Measurements from ENCODE around the gene PRR20G.

Gene PRR20G

DNA sequence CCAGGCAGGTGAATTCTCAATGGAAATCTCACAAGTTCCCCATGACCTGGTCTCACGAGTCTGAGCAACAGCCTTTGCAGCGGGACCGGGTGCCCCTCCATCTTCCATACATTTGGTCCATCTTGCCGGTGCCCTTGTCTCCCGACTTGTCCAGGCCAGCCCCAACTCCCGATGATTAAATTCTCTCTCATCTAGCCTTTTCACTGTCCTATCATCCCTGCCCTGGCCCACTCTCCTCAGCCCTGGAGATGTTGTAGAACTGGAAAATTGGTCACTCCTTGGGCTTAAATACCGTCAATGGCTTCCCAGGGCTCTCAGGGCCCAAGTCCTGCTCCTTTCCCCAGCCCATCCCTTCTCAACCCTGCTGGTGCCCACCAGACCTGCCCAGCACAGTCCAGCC, 34.4 kb downstream of the PRR20G start:
- ChIA-PET POLR2A (no interaction called here), CTCF (interaction anchor here (0.9 to 1.3 kb wide), 2 partner anchors 27 to 202 kb away, joined by 3 read pairs; no protein-coding TSS in a partner anchor)
- DNase-seq (ENCODE audit: extremely low spot score), result no peak
- TF ChIP-seq, protein P1, sequence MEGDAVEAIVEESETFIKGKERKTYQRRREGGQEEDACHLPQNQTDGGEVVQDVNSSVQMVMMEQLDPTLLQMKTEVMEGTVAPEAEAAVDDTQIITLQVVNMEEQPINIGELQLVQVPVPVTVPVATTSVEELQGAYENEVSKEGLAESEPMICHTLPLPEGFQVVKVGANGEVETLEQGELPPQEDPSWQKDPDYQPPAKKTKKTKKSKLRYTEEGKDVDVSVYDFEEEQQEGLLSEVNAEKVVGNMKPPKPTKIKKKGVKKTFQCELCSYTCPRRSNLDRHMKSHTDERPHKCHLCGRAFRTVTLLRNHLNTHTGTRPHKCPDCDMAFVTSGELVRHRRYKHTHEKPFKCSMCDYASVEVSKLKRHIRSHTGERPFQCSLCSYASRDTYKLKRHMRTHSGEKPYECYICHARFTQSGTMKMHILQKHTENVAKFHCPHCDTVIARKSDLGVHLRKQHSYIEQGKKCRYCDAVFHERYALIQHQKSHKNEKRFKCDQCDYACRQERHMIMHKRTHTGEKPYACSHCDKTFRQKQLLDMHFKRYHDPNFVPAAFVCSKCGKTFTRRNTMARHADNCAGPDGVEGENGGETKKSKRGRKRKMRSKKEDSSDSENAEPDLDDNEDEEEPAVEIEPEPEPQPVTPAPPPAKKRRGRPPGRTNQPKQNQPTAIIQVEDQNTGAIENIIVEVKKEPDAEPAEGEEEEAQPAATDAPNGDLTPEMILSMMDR (IDR thresholded peaks at IDR 0.05; ENCODE audit: control extremely low read depth, extremely low read depth, low read depth, missing control alignments), result no peak

DNA sequence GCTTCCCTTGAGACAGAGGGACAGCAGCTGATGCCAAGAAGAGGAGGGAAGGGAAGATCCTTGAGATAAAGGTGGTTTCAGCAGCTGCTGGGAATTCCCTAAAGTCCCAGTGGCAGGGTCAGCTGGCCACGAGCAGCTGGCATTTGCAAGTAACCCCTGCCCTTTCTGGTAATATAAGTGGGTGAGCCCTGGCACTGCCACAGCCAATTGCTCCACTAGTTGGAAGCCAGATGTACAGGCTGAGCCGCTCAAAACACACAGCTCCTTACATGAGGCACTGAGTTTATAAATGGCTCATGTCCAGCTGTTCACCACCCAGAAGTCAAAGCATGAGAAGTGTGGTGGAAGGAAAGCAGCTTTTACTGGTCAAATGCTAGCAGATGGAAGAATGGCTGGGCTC, 35.4 kb downstream of the PRR20G start:
- no peak for DNase-seq (ENCODE audit: extremely low spot score)
- TF ChIP-seq, protein P1 (IDR thresholded peaks at IDR 0.05; ENCODE audit: control extremely low read depth, extremely low read depth, low read depth, missing control alignments), result no peak
- ChIA-PET CTCF (interaction anchor here (1.1 kb wide), 1 partner anchor 29 kb away, joined by 3 read pairs; no protein-coding TSS in a partner anchor), POLR2A (no interaction called here)

DNA sequence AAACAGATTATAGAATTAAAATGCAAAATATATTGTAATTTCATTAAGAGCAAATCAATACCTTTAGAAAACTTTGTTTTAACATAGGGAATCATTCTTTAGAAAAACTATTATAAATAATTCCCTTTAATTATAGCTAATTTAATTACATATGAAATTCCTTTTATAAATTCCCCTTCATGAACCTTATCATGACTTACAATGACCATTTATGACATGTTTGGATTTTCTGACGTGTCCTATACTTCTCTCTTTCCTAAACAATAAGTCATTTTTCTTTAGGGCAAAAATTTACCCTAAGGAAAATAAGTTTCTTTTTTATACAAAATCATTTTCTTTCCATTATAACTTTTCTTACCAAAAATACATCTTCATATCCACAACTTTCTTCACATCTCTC, 37.8 kb downstream of the PRR20G start:
- no peak for DNase-seq (ENCODE audit: extremely low spot score)
- TF ChIP-seq, protein P1 (IDR thresholded peaks at IDR 0.05; ENCODE audit: control extremely low read depth, extremely low read depth, low read depth, missing control alignments), result no peak
- ChIA-PET POLR2A (no interaction called here), CTCF (no interaction called here)

DNA sequence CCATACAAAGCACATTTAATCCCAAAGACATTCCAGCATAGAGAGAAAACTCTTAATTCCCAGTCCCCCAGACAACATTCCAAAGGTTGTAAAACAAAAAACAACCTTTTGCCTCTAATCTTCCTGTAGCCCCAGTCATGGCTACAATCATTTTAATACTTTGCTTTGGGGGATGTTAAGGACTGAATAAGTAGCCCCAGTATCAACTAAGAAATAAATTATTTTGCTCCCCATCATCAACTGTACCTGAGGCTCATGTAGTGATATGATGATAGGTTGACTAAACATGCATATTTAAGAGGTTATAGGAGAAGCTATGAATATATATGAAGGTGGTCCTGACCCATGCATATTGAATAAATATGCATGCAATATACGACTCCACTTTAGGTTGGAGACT, 40.6 kb downstream of the PRR20G start:
- no peak for DNase-seq (ENCODE audit: extremely low spot score)
- TF ChIP-seq, protein P1 (IDR thresholded peaks at IDR 0.05; ENCODE audit: control extremely low read depth, extremely low read depth, low read depth, missing control alignments), result no peak
- ChIA-PET POLR2A (no interaction called here), CTCF (interaction anchor here (1.1 kb wide), 1 partner anchor 12 kb away, joined by 3 read pairs; no protein-coding TSS in a partner anchor)

DNA sequence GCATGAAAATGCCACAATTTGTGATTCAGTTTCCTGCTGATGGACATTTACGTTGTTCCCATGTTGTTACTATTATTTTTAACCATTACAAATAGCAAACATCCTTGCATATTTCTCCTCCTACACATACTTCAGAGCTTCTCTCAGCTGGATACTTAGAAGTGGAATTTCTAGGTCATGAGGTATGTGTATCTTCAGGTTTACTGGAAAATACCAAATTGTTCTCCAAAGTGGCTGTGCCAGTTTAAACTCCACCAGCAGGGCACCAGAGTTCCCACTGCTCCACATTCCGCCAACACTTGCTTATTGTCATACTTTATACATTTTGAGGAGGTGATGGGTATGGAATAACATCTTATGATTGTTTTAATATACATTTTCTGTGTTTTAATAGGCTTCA, 49.2 kb downstream of the PRR20G start:
- TF ChIP-seq, protein P1 (IDR thresholded peaks at IDR 0.05; ENCODE audit: control extremely low read depth, extremely low read depth, low read depth, missing control alignments), result no peak
- ChIA-PET CTCF (interaction anchor here (0.8 kb wide), 1 partner anchor 16 kb away, joined by 3 read pairs; no protein-coding TSS in a partner anchor), POLR2A (no interaction called here)
- no peak for DNase-seq (ENCODE audit: extremely low spot score)

DNA sequence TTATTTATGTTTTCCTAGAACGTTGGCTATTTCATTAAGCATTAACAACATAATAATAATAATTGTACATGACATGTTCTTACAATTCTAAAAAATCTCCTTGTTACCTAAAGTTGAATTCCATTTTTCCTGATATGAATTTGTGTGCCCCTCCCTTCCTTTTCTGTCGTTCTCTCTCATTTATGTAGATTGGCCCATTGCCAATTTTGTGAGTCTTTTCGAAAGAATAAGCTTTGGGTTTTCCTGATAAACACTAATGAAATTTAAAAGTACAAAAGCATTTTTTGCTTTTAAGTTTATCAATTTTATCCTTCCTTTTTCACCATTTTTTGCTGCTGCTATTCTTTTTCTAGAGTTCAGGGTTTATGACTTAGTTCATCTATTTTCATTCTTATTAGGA, 50.0 kb downstream of the PRR20G start:
- POLR2A ChIA-PET, result no interaction called here
- CTCF ChIA-PET, result interaction anchor here (0.8 kb wide), 1 partner anchor 17 kb away, joined by 3 read pairs; no protein-coding TSS in a partner anchor
- no peak for DNase-seq (ENCODE audit: extremely low spot score)
- TF ChIP-seq, protein P1 (IDR thresholded peaks at IDR 0.05; ENCODE audit: control extremely low read depth, extremely low read depth, low read depth, missing control alignments), result no peak

DNA sequence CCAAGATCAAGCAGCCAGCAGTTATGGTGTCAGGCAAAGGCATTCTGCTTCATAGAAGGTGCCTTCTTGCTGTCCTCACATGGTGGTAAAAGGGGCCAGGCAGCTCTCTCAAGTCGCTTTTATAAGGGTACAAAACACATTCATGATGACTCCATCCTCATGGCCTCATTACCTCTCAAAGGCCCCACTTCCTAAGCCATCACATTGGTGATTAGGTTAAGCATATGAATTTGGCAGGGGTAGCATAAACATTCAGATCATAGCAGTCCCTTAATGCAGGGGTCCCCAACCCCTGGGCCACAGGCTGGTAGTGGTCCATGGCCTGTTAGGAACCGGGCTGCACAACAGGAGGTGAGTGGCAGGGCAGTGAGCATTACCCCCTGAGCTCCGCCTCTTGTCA, 52.1 kb downstream of the PRR20G start:
- TF ChIP-seq, protein P1 (IDR thresholded peaks at IDR 0.05; ENCODE audit: control extremely low read depth, extremely low read depth, low read depth, missing control alignments), result no peak

More for the DNA sequence above, 52.1 kb downstream of the PRR20G start:
- ChIA-PET CTCF (no interaction called here), POLR2A (no interaction called here)
- DNase-seq (ENCODE audit: extremely low spot score), result no peak

All from GM10248 (cell line).